GM18517 (cell line): ENCODE measurements around the gene NR1I3.
A peak's percentile ranks its signal among the peaks of the same experiment; 100 is the strongest.

ENCODE experiments used
- ATAC-seq: cut with Tn5 transposase; IDR thresholded peaks from one replicate; pipeline ENCODE4 v1.9.1; 2021; ENCODE audit warnings: mild to moderate bottlenecking, moderate library complexity; ENCODE audit not compliant: unreplicated experiment

NR1I3 gene

GRCh38 chr1:161196521-161197451 lies 41.2 kb downstream of the NR1I3 start:
- ATAC-seq, result no peak

GRCh38 chr1:161196111-161196510 lies 41.9 kb downstream of the NR1I3 start:
- ATAC-seq, result no peak

GRCh38 chr1:161195171-161195570 lies 42.8 kb downstream of the NR1I3 start:
- ATAC-seq, result no peak

GRCh38 chr1:161193561-161194235 lies 44.3 kb downstream of the NR1I3 start:
- no peak for ATAC-seq

GRCh38 chr1:161192476-161193465 lies 45.2 kb downstream of the NR1I3 start:
- no peak for ATAC-seq

- no peak for ATAC-seq
These were observed 46.0 kb downstream of the NR1I3 start for GRCh38 chr1:161191971-161192370.

- ATAC-seq, result no peak
These were observed 47.0 kb downstream of the NR1I3 start for GRCh38 chr1:161190962-161191521.

- ATAC-seq, result no peak
These were observed 49.0 kb downstream of the NR1I3 start for GRCh38 chr1:161189036-161189435.

GRCh38 chr1:161188381-161188780 lies 49.6 kb downstream of the NR1I3 start:
- ATAC-seq, result no peak

GRCh38 chr1:161187311-161187710 lies 50.7 kb downstream of the NR1I3 start:
- ATAC-seq, result no peak

GRCh38 chr1:161185732-161186311 lies 52.2 kb downstream of the NR1I3 start:
- ATAC-seq, result peak; percentile 27

- ATAC-seq, result peak; percentile 83
These were observed 52.7 kb downstream of the NR1I3 start for GRCh38 chr1:161185282-161185682.

GRCh38 chr1:161182214-161182613 lies 55.8 kb downstream of the NR1I3 start:
- ATAC-seq, result peak; percentile 44

- ATAC-seq, result no peak
These were observed 57.4 kb downstream of the NR1I3 start for GRCh38 chr1:161180639-161181038.

GRCh38 chr1:161179698-161180097 lies 58.3 kb downstream of the NR1I3 start:
- no peak for ATAC-seq
